ENCODE measurements around the gene ZW10.

ZW10 gene

GRCh38 chr11:113760241-113760640 is 13.3 kb downstream of the ZW10 start:
- Histone ChIP-seq H3K4me1 (ENCODE audit: insufficient read depth, low read length) (no peaks in the 10 kb centered on the region), H3K9me3 (ENCODE audit: insufficient read depth, low read length, severe bottlenecking) (no peaks in the 10 kb centered on the region), H2AFZ (ENCODE audit: low read depth, low read length) (no peak overlapping the region), H3K27ac (ENCODE audit: low read length) (no peak overlapping the region), H3K4me2 (ENCODE audit: insufficient read depth, low read length) (no peak overlapping the region), H3K4me3 (ENCODE audit: low read depth in 1 of 2, low read length in 2 of 2) (no peak overlapping the region), H3K27me3 (ENCODE audit: insufficient read depth, low read length, poor library complexity) (no peaks in the 10 kb centered on the region), H3K9ac (ENCODE audit: low read depth, low read length) (no peak overlapping the region), H3K79me2 (ENCODE audit: insufficient read depth, low read length) (peaks cover 14% of the 10 kb centered on the region; the same call in 1 of the 2 replicates), H3K36me3 (ENCODE audit: insufficient read depth, low read length) (peaks cover 68% of the 10 kb centered on the region), H4K20me1 (ENCODE audit: insufficient read depth, low read length) (peaks cover 6% of the 10 kb centered on the region; the same call in 1 of the 2 replicates)
- ATAC-seq (ENCODE audit: insufficient read depth, low read depth) = no peak
- no peak for DNase-seq
- TF ChIP-seq, protein P1, sequence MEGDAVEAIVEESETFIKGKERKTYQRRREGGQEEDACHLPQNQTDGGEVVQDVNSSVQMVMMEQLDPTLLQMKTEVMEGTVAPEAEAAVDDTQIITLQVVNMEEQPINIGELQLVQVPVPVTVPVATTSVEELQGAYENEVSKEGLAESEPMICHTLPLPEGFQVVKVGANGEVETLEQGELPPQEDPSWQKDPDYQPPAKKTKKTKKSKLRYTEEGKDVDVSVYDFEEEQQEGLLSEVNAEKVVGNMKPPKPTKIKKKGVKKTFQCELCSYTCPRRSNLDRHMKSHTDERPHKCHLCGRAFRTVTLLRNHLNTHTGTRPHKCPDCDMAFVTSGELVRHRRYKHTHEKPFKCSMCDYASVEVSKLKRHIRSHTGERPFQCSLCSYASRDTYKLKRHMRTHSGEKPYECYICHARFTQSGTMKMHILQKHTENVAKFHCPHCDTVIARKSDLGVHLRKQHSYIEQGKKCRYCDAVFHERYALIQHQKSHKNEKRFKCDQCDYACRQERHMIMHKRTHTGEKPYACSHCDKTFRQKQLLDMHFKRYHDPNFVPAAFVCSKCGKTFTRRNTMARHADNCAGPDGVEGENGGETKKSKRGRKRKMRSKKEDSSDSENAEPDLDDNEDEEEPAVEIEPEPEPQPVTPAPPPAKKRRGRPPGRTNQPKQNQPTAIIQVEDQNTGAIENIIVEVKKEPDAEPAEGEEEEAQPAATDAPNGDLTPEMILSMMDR (IDR thresholded peaks at IDR 0.05; ENCODE audit: borderline replicate concordance, extremely low read depth, low read length, poor library complexity, severe bottlenecking) = no peak
- TF ChIP-seq EZH2 (IDR thresholded peaks at IDR 0.05; ENCODE audit: borderline replicate concordance, low read depth, low read length, severe bottlenecking) = no peak

DNA sequence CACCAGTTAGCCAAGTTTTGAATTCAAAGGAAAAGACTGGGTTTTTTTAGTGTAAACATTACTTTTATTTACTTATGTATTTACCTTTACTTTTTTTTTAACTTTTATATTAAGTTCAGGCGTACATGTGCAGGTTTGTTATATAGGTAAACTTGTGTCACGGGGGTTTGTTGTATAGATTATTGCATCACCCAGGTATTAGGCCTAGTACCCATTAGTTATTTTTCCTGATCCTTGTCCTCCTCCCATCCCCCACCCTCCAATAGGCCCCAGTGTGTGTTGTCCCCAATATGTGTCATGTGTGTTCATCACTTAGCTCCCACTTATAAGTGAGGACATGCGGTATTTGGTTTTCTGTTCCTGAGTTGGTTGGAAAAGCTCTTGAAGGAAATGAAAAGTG is 20.6 kb downstream of the ZW10 start:
- H3K36me3 ChIP-seq (ENCODE audit: insufficient read depth, low read length) = peaks cover 63% of the 10 kb centered on the region
- H3K9me3 ChIP-seq (ENCODE audit: insufficient read depth, low read length, severe bottlenecking) = no peaks in the 10 kb centered on the region

DNA sequence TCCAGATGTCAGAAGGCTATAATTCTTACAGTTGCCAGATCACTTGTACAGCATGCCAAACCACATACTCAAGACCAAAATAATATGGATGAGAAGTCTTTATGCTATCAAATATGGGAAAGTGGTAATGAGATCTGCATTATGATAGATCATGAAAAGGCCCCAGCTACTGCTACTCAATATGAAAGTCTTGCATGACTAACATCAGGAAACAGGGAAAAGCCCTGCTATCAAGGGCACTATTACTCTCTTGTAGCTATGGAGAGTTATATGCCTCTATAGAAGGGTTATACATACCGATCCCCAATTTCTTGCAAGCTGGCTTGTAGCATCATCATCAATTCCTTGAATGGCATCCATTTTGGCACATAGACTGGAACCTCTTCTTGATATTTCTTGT is 37.2 kb downstream of the ZW10 start:
- Histone ChIP-seq H2AFZ (ENCODE audit: low read depth, low read length) (no peak overlapping the region), H3K4me2 (ENCODE audit: insufficient read depth, low read length) (no peak overlapping the region), H3K9ac (ENCODE audit: low read depth, low read length) (no peak overlapping the region), H4K20me1 (ENCODE audit: insufficient read depth, low read length) (no peaks in the 10 kb centered on the region), H3K36me3 (ENCODE audit: insufficient read depth, low read length) (peaks cover 76% of the 10 kb centered on the region), H3K79me2 (ENCODE audit: insufficient read depth, low read length) (no peaks in the 10 kb centered on the region), H3K4me3 (ENCODE audit: low read depth in 1 of 2, low read length in 2 of 2) (no peak overlapping the region), H3K4me1 (ENCODE audit: insufficient read depth, low read length) (no peaks in the 10 kb centered on the region), H3K27me3 (ENCODE audit: insufficient read depth, low read length, poor library complexity) (no peaks in the 10 kb centered on the region), H3K27ac (ENCODE audit: low read length) (no peak overlapping the region), H3K9me3 (ENCODE audit: insufficient read depth, low read length, severe bottlenecking) (no peaks in the 10 kb centered on the region)
- no peak for DNase-seq
- no peak for ATAC-seq (ENCODE audit: insufficient read depth, low read depth)
- TF ChIP-seq, protein P1 (IDR thresholded peaks at IDR 0.05; ENCODE audit: borderline replicate concordance, extremely low read depth, low read length, poor library complexity, severe bottlenecking) = no peak
- TF ChIP-seq EZH2 (IDR thresholded peaks at IDR 0.05; ENCODE audit: borderline replicate concordance, low read depth, low read length, severe bottlenecking) = no peak

More for the DNA sequence above, 20.6 kb downstream of the ZW10 start:
- H3K4me3 ChIP-seq (ENCODE audit: low read depth in 1 of 2, low read length in 2 of 2) = no peak overlapping the region
- H3K27ac ChIP-seq (ENCODE audit: low read length) = no peak overlapping the region
- H2AFZ ChIP-seq (ENCODE audit: low read depth, low read length) = no peak overlapping the region
- H3K27me3 ChIP-seq (ENCODE audit: insufficient read depth, low read length, poor library complexity) = no peaks in the 10 kb centered on the region
- H3K9ac ChIP-seq (ENCODE audit: low read depth, low read length) = no peak overlapping the region
- no peak for DNase-seq
- TF ChIP-seq EZH2 (IDR thresholded peaks at IDR 0.05; ENCODE audit: borderline replicate concordance, low read depth, low read length, severe bottlenecking) = no peak
- TF ChIP-seq, protein P1 (IDR thresholded peaks at IDR 0.05; ENCODE audit: borderline replicate concordance, extremely low read depth, low read length, poor library complexity, severe bottlenecking) = no peak
- no peaks in the 10 kb centered on the region for H3K79me2 ChIP-seq (ENCODE audit: insufficient read depth, low read length)
- no peak overlapping the region for H3K4me2 ChIP-seq (ENCODE audit: insufficient read depth, low read length)
- ATAC-seq (ENCODE audit: insufficient read depth, low read depth) = no peak
- no peaks in the 10 kb centered on the region for H4K20me1 ChIP-seq (ENCODE audit: insufficient read depth, low read length)
- H3K4me1 ChIP-seq (ENCODE audit: insufficient read depth, low read length) = no peaks in the 10 kb centered on the region

DNA sequence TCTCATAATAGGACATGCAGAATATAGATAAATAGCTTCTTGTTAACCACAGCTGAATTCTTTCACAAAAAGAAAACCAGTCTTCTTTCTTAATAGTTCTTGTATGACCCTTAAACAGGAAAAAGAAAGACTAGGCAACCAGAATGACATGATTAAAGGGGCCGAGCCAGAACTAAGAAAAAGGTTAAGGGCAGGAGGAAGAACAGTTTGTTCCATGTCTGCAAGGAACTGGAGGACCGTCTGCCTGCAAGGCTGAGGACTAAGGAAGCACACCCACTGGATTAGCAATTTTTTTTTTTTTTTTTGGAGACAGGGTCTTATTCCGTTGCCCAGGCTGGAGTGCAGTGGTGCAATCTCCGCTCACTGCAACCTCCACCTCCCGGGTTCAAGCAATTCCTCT is 41.4 kb downstream of the ZW10 start:
- Histone ChIP-seq H3K27ac (ENCODE audit: low read length) (no peak overlapping the region), H3K9me3 (ENCODE audit: insufficient read depth, low read length, severe bottlenecking) (no peaks in the 10 kb centered on the region), H2AFZ (ENCODE audit: low read depth, low read length) (no peak overlapping the region), H4K20me1 (ENCODE audit: insufficient read depth, low read length) (no peaks in the 10 kb centered on the region), H3K4me1 (ENCODE audit: insufficient read depth, low read length) (no peaks in the 10 kb centered on the region), H3K9ac (ENCODE audit: low read depth, low read length) (no peak overlapping the region), H3K79me2 (ENCODE audit: insufficient read depth, low read length) (no peaks in the 10 kb centered on the region), H3K27me3 (ENCODE audit: insufficient read depth, low read length, poor library complexity) (no peaks in the 10 kb centered on the region), H3K36me3 (ENCODE audit: insufficient read depth, low read length) (peaks cover 42% of the 10 kb centered on the region), H3K4me2 (ENCODE audit: insufficient read depth, low read length) (no peak overlapping the region), H3K4me3 (ENCODE audit: low read depth in 1 of 2, low read length in 2 of 2) (no peak overlapping the region)
- DNase-seq (no peak), ATAC-seq (ENCODE audit: insufficient read depth, low read depth) (no peak)
- TF ChIP-seq EZH2 (IDR thresholded peaks at IDR 0.05; ENCODE audit: borderline replicate concordance, low read depth, low read length, severe bottlenecking) = no peak
- TF ChIP-seq, protein P1 (IDR thresholded peaks at IDR 0.05; ENCODE audit: borderline replicate concordance, extremely low read depth, low read length, poor library complexity, severe bottlenecking) = no peak

Data from DND-41 (cell line).